Mammary epithelial cell (primary cell): Measurements from ENCODE around the gene TAOK2.

Experiments
- CTCF ChIP-seq, 2 donors: IDR thresholded peaks in 1 of 2; conservative IDR thresholded peaks in 1 of 2; 2 replicates each; pipeline ENCODE4 v1.5.1; 2011 to 2012; ENCODE audit warnings: inconsistent platforms in 2 of 2, low read length in 2 of 2, mild to moderate bottlenecking in 2 of 2, control low read depth in 1 of 2, low read depth in 1 of 2; ENCODE audit not compliant: insufficient read depth in 1 of 2; ENCODE audit errors: extremely low read depth in 1 of 2
- EZH2 ChIP-seq: IDR thresholded peaks from 2 replicates; pipeline ENCODE4 v1.6.1; 2012; ENCODE audit warnings: low read length, inconsistent platforms, borderline replicate concordance

- TF ChIP-seq EZH2 (no peak), CTCF (conservative IDR thresholded peaks at IDR 0.05 in 1 of 2, IDR thresholded peaks at IDR 0.05 in 1 of 2; ENCODE audit: extremely low read depth in 1 of 2, insufficient read depth in 1 of 2, low read depth in 1 of 2, low read length in 2 of 2) (no peak)
Observed at GRCh38 chr16:30000735-30001631, 27.3 kb downstream of the TAOK2 start.
